Stimulated activated CD4-positive, alpha-beta T cell treated with anti-CD3 and anti-CD28 coated beads, TNF-alpha, amount 100 ng/mL, for 4 hours (primary cell): ENCODE data around the gene MIPEP.
"Not testable (repeated sequence)": the region's sequence is repeated elsewhere in the genome, so short reads cannot be mapped to it uniquely, and the experiment has no call there.

Source experiments
- DNase-seq, 3 experiments: peaks; one replicate each; pipeline ENCODE4 v3.0.0-alpha.2; 2020; ENCODE audit warnings: low read depth in 3 of 3

The MIPEP gene

GRCh38 chr13:23889615-23890607 is 711 bp upstream of the MIPEP start:
- no peak for DNase-seq

DNA sequence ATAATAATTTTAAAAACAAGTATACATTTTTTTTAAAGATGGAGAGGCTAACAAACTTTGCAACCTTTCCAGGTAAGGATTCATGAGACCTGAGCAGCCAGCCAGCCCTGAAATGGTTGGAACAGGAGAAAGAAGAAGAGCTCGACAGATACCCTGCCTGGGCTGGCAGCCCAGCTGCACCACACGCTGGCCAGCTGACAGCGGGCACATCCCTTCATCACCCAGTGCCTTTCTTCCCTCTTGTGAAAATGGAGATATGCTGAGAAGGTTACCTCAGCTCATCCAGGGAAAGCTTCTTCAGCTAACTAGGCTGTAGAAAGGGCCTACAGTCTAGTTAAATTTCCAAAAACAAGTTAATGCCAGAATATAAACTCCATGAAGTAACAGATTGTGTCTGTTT is 4.8 kb downstream of the MIPEP start:
- DNase-seq: not testable (repeated sequence)

GRCh38 chr13:23883255-23883654 is 5.9 kb downstream of the MIPEP start:
- no peak for DNase-seq

DNA sequence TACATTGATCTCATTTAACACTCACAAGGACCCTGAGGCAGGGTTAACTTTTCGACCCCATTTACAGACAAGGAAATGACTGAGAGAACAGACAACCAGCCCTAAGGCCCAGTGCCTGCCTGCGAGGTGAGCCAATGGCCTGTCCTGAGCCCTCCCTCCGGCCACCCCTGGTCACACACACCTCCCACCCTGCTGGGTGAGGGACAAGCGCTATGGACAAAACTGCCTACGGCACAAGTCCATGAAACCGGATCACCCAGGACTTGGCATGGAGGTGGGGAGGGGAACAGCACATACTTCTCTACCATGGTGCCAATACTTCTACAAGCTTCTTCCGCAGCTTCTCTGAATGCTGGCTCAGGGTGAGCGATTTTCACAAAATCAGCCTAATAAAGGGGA is 7.8 kb downstream of the MIPEP start:
- DNase-seq: not testable (repeated sequence)

- not testable (repeated sequence) for DNase-seq
Measured at GRCh38 chr13:23880493-23881401, 8.5 kb downstream of the MIPEP start.

DNA sequence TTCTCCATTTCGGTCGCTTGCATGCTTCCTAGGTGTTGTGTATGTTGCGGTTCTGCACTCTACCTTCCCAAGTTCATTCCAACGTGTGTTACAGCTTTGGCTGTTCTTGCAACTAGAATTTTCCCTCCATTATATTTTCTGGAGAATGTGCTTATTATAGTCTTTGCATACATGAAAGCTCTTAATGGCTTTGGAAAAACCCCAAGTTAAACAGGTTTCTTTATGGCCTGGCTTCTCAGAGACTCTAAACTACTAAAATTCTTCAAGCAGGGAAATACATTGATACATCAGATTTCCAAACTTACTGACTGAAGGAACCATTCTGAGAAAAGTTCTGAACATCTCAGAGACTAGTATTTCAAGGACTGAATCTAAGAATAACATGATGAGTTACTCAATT is 11.9 kb downstream of the MIPEP start:
- DNase-seq: no peak

DNA sequence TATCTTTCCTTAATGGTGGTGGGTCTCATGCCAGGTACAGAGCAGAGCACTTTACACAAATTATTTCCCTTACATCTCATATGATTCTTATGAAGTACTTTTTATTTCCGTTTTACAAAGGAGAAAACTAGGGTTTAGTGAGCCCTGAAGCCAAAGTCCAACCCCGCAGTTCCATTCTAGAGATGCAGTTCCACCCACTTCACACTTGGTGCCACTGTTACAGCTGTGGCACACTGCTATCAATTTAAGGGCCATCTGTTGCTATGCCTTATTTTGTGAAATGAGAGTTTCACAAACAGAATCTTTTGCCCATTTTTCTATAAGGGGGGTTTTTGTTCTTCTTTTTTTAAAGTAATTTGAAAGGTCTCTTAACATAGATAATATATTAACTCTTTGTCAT is 12.9 kb downstream of the MIPEP start:
- DNase-seq: no peak

DNA sequence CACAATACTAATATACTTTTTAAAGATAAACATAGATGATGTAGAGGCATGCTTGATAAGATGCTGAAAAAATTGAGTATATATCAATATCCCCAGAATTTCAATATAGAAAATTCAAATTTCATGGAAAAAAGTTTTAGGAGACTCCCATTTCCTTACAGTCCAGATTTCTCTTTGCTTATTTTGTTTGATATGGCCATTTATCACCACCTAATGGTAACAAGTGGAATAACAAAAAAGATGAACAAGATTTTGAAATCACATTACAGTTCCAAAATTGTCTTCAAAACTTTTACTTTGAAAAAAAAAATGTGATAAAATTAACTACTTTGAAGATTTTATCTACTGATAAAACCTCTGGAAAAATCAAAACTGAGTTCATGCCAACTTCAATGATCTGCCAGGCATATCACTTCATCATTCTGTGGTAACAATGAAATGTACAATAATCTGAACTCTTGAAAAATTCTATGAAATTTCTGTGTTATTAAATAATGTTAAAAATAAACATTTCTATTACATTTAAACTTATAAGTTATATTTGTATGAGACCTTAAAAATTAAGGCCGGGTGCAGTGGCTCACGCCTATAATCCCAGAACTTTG is 17.5 kb downstream of the MIPEP start:
- no peak for DNase-seq

- no peak for DNase-seq
Measured at GRCh38 chr13:23870356-23871140, 18.7 kb downstream of the MIPEP start.

GRCh38 chr13:23868521-23868920 is 20.7 kb downstream of the MIPEP start:
- no peak for DNase-seq

DNA sequence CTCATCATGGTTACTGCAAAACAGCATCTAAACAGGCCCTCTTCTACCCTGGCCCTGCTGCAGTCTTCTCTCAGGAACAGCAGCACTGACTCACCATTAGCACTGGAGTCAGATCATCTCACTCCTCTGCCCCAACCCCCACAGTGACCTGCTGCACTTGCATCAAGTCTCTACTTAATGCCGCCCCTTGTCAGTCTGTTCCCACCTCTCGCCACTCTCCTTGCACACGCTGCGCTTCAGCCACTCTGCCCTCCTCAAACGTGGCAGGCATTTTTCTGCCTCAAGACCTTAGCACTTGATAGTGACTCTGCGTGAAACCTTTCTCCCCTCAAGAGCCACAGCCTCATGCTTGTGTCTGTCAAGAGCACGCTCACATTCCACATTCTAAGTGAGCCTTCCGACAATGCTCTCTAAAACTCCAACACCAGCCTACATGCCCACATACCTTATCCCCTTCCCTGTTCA is 22.1 kb downstream of the MIPEP start:
- no peak for DNase-seq

- no peak for DNase-seq
Measured at GRCh38 chr13:23866420-23867026, 22.7 kb downstream of the MIPEP start.

DNA sequence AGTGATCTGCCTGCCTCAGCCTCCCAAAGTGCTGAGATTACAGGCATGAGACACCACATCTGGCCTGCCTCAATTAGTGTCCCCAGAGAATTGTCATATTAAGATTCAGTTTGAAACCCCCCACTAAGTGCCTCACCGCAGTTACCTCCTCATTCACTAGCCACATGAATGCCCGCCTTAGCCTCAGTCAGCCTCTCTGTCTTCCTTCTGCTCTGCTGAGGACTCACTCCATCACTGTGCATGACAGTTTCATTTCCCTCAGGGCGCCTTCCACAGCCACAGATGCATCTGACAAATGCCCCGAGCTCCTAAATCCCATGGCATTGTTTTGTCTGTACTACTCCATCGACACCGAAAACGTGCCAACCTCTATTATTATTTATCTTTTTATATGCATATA is 23.3 kb downstream of the MIPEP start:
- no peak for DNase-seq

DNA sequence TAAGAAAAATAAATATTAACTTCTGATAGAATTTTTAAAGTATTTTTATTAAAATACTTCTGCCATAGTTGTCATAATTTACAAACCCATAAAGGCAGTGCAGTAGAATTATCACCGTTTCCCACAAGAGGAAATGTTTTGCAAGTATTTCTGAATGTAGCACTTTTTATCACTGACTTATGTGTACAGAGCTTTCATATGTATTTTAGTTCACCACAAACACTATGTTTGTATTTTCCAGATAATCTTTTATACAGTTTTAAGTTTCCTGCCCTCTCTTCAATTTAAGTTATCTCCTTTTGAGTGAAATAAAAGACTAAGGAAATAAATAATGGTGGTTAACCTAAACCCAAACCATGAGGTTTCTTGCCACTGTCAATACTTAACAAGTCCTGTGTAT is 24.2 kb downstream of the MIPEP start:
- DNase-seq: no peak

GRCh38 chr13:23861310-23861709 is 27.9 kb downstream of the MIPEP start:
- DNase-seq: no peak

- no peak for DNase-seq
Measured at GRCh38 chr13:23859904-23860303, 29.3 kb downstream of the MIPEP start.

DNA sequence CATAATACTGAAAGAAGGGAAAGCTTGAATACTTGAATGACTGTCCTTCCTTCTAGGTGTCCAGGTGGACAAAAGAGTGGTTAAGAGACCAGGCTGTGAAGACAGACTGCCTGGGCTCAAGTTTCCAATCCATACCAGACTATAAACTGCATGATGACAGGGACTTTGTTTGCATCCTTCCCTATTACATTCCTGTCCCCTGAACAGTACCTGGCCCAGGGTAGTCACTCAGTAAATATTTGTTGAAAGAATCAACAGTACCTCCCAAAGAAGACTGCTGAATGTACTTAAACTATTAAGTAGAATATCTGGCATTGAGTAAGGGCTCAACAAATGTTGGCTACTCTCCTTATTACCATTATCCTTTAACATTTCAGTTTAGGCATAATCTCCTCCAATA is 29.7 kb downstream of the MIPEP start:
- DNase-seq: no peak

DNA sequence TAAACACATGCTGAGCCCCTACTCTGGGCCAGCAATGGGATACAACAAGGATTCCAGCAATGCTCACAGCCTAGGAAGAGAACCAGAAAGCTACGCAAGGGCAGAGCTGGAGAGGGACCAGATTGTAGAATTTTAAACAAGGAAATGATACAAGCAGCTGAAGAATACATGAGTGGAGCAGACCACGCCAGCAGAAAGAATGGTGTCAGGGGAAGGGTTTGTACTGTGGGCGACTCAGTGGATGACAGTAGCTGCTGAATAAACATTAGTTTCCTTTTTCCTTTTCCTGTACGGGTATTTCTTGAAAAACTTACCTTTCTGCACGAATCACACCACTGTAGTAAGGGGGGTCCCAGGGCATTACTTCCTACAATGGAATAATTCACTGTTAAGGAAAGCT is 30.7 kb downstream of the MIPEP start:
- no peak for DNase-seq

- DNase-seq: no peak
Measured at GRCh38 chr13:23856008-23856750, 33.0 kb downstream of the MIPEP start.

- no peak for DNase-seq
Measured at GRCh38 chr13:23855360-23855759, 33.8 kb downstream of the MIPEP start.
